H1 (cell line): ENCODE data around the gene DDX50. TPM values are rescaled to one million over a fixed set of nuclear protein-coding genes. Genes with fewer than 3 reads are reported as not detected.

Source experiments
- KDM5A ChIP-seq: fragments of 200-600 bp; IDR thresholded peaks from 2 replicates; pipeline ENCODE4 v1.7.1; 2012; ENCODE audit warnings: mild to moderate bottlenecking, low read length, inconsistent platforms, mixed read lengths
- USF2 ChIP-seq: IDR thresholded peaks from 2 replicates; pipeline ENCODE4 v1.6.1; 2011; ENCODE audit warnings: low read length, improper control_type of control experiment
- polyA plus RNA-seq, 7 experiments: library from polyadenylated mRNA; depleted of rRNA in 3 of 7; stranded (reverse) in 5 of 7; unstranded in 2 of 7; fragments of >200 nt in 5 of 7; fragments of 200-250 nt in 2 of 7; gene quantifications; 1 replicate in 5 of 7; 2 replicates in 1 of 7; 4 replicates in 1 of 7; pipeline versions ENCODE4 v1.2.1 to v1.2.3, GENCODE V29; 2011 to 2013; ENCODE audit warnings: missing spikeins in 2 of 7, mixed read lengths in 2 of 7
- total RNA-seq: library from RNA; stranded (reverse); fragmentation: NEBNext Ultra II Directional; extraction: Animal tissue kit (Norgen Biotek cat#: 25700); gene quantifications from 2 replicates; pipeline ENCODE4 v1.2.1, GENCODE V29; 2021

The DDX50 gene
- total and polyA plus RNA-seq, 2 of the 8 experiments (the other 6 are each of a cell fraction or from before 2014, with no cell fraction given): 20.0 to 36.5 TPM

GRCh38 chr10:68902382-68902781, 1.3 kb downstream of the DDX50 start (continued):
- TF ChIP-seq USF2 (no peak), KDM5A (no peak)
